ENCODE data around the gene COPS3. TPM values are rescaled to one million over a fixed set of nuclear protein-coding genes. Genes with fewer than 3 reads are reported as not detected.

Gene COPS3
- total RNA-seq, 4 donors from 2014 or later = 21.4 to 36.3 (median 29.4) TPM

GRCh38 chr17:17205368-17206123, 75.5 kb downstream of the COPS3 start:
- H3K4me3 ChIP-seq = peak overlapping the region; percentile 54 to 66 (median 58)
- no peaks in the 10 kb centered on the region for H3K36me3 ChIP-seq
- no peaks in the 10 kb centered on the region for H3K27me3 ChIP-seq
- H3K27ac ChIP-seq = peak overlapping the region; percentile 71 to 83 (median 80)
- TF ChIP-seq CTCF (IDR thresholded peaks at IDR 0.05) (no peak), POLR2A (IDR thresholded peaks at IDR 0.05) (no peak)
- DNase-seq = peak; percentile 60 to 77 (median 67)
- no peaks in the 10 kb centered on the region for H3K9me3 ChIP-seq
- peaks cover 0 to 37% (median 17%) of the 10 kb centered on the region in 4 donors for H3K4me1 ChIP-seq

GRCh38 chr17:17204635-17205231, 76.3 kb downstream of the COPS3 start:
- Histone ChIP-seq H3K4me3 (peak overlapping the region; percentile 54 to 66 (median 58)), H3K27me3 (no peaks in the 10 kb centered on the region), H3K9me3 (no peaks in the 10 kb centered on the region), H3K27ac (peak overlapping the region in 2 of 4 donors; percentile 77 to 83), H3K36me3 (no peaks in the 10 kb centered on the region), H3K4me1 (peaks cover 0 to 44% (median 17%) of the 10 kb centered on the region in 4 donors)
- TF ChIP-seq POLR2A (IDR thresholded peaks at IDR 0.05) = no peak
- TF ChIP-seq CTCF (IDR thresholded peaks at IDR 0.05) = no peak
- DNase-seq = no peak

GRCh38 chr17:17204041-17204591, 76.9 kb downstream of the COPS3 start:
- no peak overlapping the region for H3K4me3 ChIP-seq

GRCh38 chr17:17203173-17203730, 77.8 kb downstream of the COPS3 start:
- H3K27me3 ChIP-seq = no peaks in the 10 kb centered on the region
- H3K9me3 ChIP-seq = no peaks in the 10 kb centered on the region
- no peak overlapping the region for H3K27ac ChIP-seq
- H3K4me3 ChIP-seq = no peak overlapping the region
- H3K4me1 ChIP-seq = peaks cover 0 to 44% (median 17%) of the 10 kb centered on the region in 4 donors
- no peaks in the 10 kb centered on the region for H3K36me3 ChIP-seq
- no peak for DNase-seq
- TF ChIP-seq CTCF (IDR thresholded peaks at IDR 0.05) (no peak), POLR2A (IDR thresholded peaks at IDR 0.05) (no peak)

More at GRCh38 chr17:17204041-17204591, 76.9 kb downstream of the COPS3 start:
- no peaks in the 10 kb centered on the region for H3K36me3 ChIP-seq
- TF ChIP-seq POLR2A (IDR thresholded peaks at IDR 0.05) = no peak
- no peak for TF ChIP-seq CTCF (IDR thresholded peaks at IDR 0.05)
- DNase-seq = no peak
- H3K9me3 ChIP-seq = no peaks in the 10 kb centered on the region
- H3K27me3 ChIP-seq = no peaks in the 10 kb centered on the region
- H3K27ac ChIP-seq = peak overlapping the region in 1 of 4 donors; percentile 61
- H3K4me1 ChIP-seq = peaks cover 0 to 44% (median 17%) of the 10 kb centered on the region in 4 donors

- Histone ChIP-seq H3K27me3 (no peaks in the 10 kb centered on the region), H3K27ac (peak overlapping the region in 1 of 4 donors; percentile 16), H3K4me3 (no peak overlapping the region), H3K9me3 (no peaks in the 10 kb centered on the region), H3K4me1 (peaks cover 0 to 44% (median 17%) of the 10 kb centered on the region in 4 donors), H3K36me3 (no peaks in the 10 kb centered on the region)
- no peak for TF ChIP-seq POLR2A (IDR thresholded peaks at IDR 0.05)
- TF ChIP-seq CTCF (IDR thresholded peaks at IDR 0.05) = no peak
- DNase-seq = no peak
These were observed 79.1 kb downstream of the COPS3 start for GRCh38 chr17:17201907-17202306.

Measured in Peyer's patch (tissue), 4 donors.